GM18526 (cell line): ENCODE results near the gene SPINK8.
"Not testable (repeated sequence)": the region's sequence is repeated elsewhere in the genome, so short reads cannot be mapped to it uniquely, and the experiment has no call there.

Experiments
- POLR2A ChIP-seq: IDR thresholded peaks from 3 replicates; pipeline ENCODE4 v1.6.1; 2011; ENCODE audit not compliant: insufficient read length; ENCODE audit errors: extremely low read depth

Gene SPINK8

DNA sequence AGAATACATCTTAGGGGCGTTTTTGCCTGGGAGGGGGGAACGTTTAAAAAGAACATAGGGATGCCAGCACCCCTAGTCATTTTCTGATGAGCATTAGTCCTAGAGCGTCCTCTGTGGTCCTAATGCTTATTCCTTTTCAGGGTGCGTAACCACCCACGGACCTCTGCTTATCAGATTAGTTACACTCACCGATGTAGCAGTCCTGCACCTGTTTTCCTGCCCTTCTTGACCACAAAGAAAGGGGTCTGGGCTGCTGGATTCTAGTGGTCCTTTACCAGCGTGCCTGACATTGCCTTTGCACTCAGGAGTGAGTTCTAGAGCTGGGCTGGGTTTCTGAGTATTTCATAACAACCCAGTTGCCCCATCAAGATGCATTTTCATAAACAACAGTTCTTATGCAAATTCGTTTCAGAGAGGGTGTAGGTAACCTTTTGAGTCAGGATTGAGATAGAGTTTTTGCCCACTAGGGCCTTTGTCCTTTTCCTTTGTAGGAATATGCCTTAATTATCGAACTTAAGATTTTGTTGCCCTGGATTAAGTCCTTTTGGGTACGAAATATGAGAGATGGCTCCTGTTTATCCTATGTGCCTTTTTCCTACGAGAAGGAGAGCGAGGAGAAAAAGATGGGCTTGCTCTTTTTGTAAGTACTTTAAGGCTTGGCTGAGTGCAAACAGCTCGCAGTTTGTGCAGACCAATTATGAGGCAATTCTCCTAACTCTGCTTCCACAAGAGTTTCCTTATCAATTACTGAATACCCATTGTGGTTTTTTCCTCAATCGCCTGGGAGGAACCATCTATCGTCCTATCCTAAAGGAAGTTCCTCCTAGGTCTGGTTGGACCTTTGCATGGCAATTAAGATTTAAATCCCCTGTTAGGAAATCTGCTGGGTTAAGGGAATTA lies at the start of gene SPINK8:
Gene SPINK8 (minus strand): TSS at position 316 of the 900 bp plus-strand sequence. CDS start 5,320 bp downstream, outside the sequence.
- TF ChIP-seq POLR2A: not testable (repeated sequence)

DNA sequence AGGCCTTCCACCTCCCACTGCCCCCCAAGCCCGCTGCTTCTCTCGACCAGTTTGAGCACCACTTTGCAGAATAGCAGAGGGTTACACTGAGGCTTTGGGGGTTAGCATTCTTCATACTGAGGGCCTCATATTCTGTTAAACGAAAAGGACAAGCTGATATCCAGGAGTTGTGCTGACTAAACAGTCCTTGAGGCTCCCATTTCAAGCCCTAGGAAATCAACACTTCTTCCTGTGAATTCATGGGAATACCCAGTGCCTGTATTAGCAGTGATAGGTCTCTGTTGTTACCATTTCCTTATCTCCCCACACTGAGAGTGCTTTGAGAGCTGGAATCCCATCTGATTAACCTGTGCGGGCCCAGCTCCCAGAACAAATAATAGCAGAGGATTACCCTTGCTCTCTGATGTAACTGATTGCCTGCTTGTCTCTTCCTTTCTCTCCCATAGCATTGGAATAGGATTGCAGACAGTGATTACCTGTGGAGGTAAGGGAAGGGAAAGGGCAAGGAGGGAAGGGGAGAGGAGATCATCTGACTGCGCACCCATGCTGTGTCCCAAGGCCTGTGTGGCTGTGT lies 39.5 kb upstream of the SPINK8 start:
- no peak for TF ChIP-seq POLR2A

DNA sequence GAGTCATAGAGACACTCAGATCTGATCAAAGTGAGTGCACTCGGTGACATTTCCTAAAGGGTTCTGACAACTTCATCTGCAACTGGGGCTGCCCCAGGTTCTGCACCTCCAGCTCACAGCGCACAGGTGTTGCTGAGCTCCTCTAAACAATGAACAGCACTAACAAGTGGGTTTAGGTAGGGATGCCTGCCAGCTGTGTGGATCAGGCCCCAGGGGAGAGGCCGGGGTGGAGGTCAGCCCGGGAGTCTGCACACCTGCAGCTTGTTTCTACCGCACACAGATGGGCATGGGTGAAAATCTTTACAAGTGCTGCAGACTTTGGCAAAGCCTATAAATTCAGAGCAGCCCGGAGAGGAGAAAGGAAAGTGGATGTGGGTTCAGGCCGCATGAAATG lies 38.9 kb upstream of the SPINK8 start:
- no peak for TF ChIP-seq POLR2A

DNA sequence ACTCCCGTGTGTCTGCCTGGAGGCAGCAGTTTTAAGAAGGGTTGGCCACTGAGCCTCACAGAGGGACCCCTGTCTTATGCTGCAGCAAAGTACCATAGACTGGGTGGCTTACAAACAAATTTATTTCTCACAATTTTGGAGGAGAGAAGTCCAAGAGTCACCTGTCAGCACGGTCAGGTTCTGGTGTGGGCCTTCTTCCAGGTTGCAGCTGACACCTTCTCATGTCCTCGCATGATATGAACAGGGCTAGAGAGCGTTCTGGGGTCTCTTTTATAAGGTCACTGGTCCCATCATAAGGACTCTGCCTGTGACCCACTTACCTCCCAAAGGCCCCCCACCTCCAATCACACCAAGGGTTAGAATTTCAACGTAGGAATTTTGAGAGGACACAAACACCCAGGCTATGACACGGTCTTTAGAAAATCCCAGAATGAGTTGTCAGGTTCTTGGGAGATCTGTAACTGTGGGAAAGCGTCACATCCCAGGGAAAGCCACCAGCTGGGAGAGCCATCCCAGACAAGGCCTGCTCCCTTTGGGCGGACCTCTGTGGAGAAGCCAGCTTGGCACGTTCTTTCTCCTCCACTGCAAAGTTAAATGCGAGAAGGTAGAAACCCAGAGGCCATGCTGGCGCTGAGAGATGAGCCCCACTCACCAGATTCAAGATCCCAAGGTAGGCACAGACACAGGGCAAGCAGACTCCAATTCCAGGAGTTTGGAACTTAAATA lies 38.4 kb upstream of the SPINK8 start, which contains the start of gene FBXW12:
Gene FBXW12 (plus strand): TSS at position 569 of the 726 bp plus-strand sequence. CDS start 549 bp downstream, outside the sequence.
- no peak for TF ChIP-seq POLR2A

DNA sequence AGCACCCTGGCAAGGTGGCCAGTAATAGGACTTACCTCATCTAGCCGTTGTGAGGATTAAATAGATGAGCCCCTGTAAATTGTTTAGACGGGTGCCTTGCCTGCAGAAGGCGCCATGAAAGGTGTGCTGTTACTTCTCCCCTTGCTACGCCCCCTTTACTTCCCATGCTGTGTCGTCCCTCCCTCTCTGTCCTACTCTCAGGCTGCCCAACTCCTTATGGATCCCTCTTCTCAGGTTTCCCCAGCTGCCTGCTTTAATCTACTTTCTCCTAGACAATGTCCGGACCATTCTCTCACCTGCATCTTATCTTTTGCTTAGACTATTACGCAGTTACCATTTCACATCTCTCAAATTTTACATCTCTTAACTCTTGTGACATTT lies 36.9 kb upstream of the SPINK8 start:
- no peak for TF ChIP-seq POLR2A

DNA sequence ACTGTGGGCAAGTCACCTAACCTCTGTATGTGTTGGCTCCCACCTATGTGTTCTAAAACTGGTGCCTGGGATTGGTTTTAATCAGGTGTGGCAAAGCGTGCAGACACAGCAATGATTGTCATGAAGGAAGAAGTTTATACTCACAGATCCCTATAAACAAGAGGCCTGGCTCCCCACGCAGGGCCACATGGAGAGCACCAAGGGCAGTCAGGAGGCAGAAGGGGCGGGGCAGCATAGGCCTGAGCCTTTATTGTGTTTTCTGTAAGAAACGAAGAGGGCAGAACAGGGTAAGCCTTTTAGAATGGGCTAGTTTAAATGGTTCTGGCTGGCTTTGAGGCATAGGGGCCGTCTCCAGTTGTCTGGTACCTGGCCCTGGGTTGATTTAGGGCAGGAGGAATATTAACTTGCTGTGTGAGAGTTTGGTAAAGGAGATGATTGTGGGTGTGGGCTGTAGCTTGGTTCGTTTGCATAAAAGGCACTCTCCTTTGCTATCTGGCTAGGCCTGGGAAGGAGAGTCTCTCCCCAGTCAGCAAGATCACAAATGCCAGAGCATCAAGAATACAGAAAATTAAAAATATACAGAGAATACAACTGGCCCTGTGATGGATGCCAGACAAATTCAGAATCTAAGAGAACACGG lies 36.4 kb upstream of the SPINK8 start:
- no peak for TF ChIP-seq POLR2A

DNA sequence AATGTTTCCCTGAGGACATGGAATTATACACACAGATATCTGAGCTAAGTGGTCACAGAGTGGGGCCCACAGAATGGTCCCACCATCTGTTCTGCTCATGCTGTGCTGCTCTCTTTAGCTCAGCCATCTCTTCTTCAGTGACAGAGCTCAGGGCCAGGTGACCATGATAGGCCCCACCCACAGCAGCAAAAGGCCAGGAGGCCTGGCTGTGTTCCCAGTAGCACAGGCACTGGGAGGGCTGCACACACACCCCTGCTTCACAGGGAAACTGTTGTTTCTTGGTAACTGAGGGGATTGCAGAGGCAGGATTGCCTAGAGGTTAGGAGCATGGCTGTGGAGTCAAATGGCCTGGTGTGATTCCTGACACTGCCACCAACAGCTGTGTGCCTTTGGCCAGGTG lies 33.7 kb upstream of the SPINK8 start:
- no peak for TF ChIP-seq POLR2A

DNA sequence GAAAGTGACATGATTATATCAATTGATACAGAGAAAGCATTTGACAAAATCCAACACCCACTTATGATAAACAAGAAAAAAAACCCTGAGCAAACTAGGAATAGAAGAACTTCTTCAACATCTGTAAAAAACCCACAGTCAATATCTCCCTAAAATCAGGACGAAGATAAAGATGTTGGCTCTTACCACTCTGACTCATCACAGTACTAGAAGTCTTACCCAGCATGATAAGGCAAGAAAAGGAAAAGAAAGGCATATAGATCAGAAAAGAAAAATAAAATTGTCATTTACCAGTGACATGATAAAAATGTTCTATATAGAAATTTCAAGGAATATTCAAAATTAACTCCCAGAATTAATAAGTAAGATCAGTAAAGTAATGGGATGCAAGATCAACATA lies 31.4 kb upstream of the SPINK8 start:
- TF ChIP-seq POLR2A: no peak

DNA sequence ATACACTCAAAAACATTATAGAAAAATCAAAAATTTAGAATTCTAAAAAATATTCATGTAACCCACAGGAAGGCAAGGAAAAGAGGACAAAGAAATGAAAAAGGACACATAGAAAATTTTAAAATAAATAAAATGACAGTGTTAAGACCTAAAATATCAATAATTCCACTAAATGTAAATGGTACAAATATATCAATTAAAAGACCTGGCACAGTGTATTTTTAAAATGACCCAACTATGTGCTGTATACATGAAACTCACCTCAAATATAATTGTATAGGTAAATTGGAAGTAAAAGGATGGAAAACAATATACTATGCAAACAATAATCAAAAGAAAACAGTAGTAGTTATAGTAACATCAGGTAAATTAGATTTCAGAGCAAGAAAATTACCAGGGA lies 28.5 kb upstream of the SPINK8 start:
- no peak for TF ChIP-seq POLR2A

- no peak for TF ChIP-seq POLR2A
These were observed 23.0 kb upstream of the SPINK8 start for GRCh38 chr3:48356419-48356818.

- TF ChIP-seq POLR2A: no peak
These were observed 20.5 kb upstream of the SPINK8 start for GRCh38 chr3:48353987-48354386.

GRCh38 chr3:48352546-48352945 lies 19.1 kb upstream of the SPINK8 start:
- no peak for TF ChIP-seq POLR2A

DNA sequence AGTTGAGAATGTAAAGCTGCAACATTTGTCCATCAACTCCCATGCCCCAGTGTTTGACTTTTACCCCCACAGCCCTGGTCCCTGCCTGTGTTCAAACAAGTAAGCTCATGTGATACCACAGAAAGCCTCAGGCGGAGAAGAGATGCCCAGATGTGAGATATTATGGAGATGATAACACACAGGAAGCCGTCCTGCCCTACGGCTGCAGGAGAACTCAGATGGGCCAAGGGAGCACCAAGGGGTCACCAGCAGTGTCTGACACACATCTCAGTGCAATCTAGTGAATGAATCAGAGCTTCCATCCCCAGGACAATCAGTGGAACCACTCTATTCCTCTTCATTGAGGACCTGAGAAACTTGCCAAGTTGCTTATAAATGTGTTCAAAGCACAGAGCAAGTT lies 14.0 kb upstream of the SPINK8 start:
- no peak for TF ChIP-seq POLR2A

- TF ChIP-seq POLR2A: no peak
These were observed 12.6 kb upstream of the SPINK8 start for GRCh38 chr3:48345946-48346572.
